MM.1S (cell line): ENCODE data around the gene INCA1.

Source experiments
- EZH2 ChIP-seq: fragments of 300-600 bp; sonication (generic); optimal IDR thresholded peaks from 2 replicates; pipeline ENCODE3; 2017; ENCODE audit warnings: low read depth, mild to moderate bottlenecking, antibody characterized with exemption, low read length, mixed read lengths
- EZH2phosphoT487 ChIP-seq: fragments of 300-600 bp; sonication (generic); IDR thresholded peaks from 2 replicates; pipeline ENCODE4 v1.6.1; 2018; ENCODE audit warnings: antibody characterized with exemption, low read length
- TF ChIP-seq, protein P1 (sequence below): fragments of 300-600 bp; sonication (generic); IDR thresholded peaks from 2 replicates; pipeline ENCODE4 v1.5.1; 2016; ENCODE audit warnings: antibody characterized with exemption, low read length, mixed read lengths

DNA sequence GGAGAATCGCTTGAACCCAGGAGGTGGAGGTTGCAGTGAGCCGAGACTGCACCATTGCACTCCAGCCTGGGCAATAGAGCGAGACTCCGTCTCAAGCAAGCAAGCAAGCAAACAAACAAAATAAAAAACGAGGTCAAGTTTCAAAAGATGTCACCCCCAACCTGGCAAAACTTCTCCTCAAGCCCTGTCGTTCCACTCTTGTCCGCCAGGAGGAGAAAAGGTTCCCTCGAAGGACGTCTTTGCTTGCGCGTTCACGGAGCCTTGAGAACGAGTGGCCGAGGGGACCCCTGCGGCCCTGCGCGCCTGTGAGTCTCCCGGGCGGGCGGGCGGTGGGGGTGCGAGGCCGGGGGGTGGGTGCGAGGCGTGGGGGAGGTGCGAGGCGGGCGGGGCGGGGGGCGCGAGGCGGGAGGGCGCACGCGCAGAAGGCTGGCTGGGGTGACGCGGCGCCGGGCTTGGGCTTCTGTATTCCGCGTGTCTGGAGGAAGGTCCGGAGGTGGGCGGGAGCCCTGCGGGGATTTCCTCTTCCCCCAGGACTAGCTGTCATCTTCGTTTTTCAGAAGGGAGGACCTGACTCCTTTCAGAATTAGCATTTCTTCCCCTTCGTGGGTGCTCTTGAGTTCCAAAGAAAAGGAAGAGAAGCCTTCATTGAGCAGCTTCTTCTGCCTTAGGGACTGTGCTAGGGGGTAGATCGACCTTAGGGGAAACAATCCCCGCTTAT lies 34.2 kb upstream of the INCA1 start:
- TF ChIP-seq, protein P1, sequence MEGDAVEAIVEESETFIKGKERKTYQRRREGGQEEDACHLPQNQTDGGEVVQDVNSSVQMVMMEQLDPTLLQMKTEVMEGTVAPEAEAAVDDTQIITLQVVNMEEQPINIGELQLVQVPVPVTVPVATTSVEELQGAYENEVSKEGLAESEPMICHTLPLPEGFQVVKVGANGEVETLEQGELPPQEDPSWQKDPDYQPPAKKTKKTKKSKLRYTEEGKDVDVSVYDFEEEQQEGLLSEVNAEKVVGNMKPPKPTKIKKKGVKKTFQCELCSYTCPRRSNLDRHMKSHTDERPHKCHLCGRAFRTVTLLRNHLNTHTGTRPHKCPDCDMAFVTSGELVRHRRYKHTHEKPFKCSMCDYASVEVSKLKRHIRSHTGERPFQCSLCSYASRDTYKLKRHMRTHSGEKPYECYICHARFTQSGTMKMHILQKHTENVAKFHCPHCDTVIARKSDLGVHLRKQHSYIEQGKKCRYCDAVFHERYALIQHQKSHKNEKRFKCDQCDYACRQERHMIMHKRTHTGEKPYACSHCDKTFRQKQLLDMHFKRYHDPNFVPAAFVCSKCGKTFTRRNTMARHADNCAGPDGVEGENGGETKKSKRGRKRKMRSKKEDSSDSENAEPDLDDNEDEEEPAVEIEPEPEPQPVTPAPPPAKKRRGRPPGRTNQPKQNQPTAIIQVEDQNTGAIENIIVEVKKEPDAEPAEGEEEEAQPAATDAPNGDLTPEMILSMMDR: peak; percentile 56
- TF ChIP-seq EZH2 (no peak), EZH2phosphoT487 (no peak)
